ENCODE measurements around the gene LAMC3. TPM values are rescaled to one million over a fixed set of nuclear protein-coding genes. Genes with fewer than 3 reads are reported as not detected.

Gene LAMC3
- total and polyA plus RNA-seq, 2 experiments from 2014 or later = 5.4 to 14.0 TPM

GRCh38 chr9:131019388-131020239 lies 10.6 kb downstream of the LAMC3 start:
- Histone ChIP-seq H3K4me3 (no peak overlapping the region), H3K27me3 (no peaks in the 10 kb centered on the region), H3K4me1 (ENCODE audit: low read depth) (no peaks in the 10 kb centered on the region), H3K36me3 (no peaks in the 10 kb centered on the region), H3K27ac (no peak overlapping the region), H3K9me3 (ENCODE audit: low read depth) (no peaks in the 10 kb centered on the region)
- no peak for TF ChIP-seq CTCF (IDR thresholded peaks at IDR 0.05; ENCODE audit: low read depth, low read length)
- DNase-seq (ENCODE audit: low read depth in 1 of 2, low spot score in 1 of 2) = no peak

- DNase-seq (ENCODE audit: low read depth in 1 of 2, low spot score in 1 of 2) = peak in 1 of 2 donors; percentile 73
- Histone ChIP-seq H3K4me1 (ENCODE audit: low read depth) (no peaks in the 10 kb centered on the region), H3K4me3 (no peak overlapping the region), H3K36me3 (no peaks in the 10 kb centered on the region), H3K27ac (no peak overlapping the region), H3K27me3 (no peaks in the 10 kb centered on the region), H3K9me3 (ENCODE audit: low read depth) (no peaks in the 10 kb centered on the region)
- TF ChIP-seq CTCF (IDR thresholded peaks at IDR 0.05; ENCODE audit: low read depth, low read length) = no peak
These were observed 11.4 kb downstream of the LAMC3 start for GRCh38 chr9:131020388-131020787.

- peak in 1 of 2 donors; percentile 22 for DNase-seq (ENCODE audit: low read depth in 1 of 2, low spot score in 1 of 2)
- Histone ChIP-seq H3K4me3 (no peak overlapping the region), H3K27me3 (no peaks in the 10 kb centered on the region), H3K4me1 (ENCODE audit: low read depth) (no peaks in the 10 kb centered on the region), H3K36me3 (no peaks in the 10 kb centered on the region), H3K9me3 (ENCODE audit: low read depth) (no peaks in the 10 kb centered on the region), H3K27ac (no peak overlapping the region)
- TF ChIP-seq CTCF (IDR thresholded peaks at IDR 0.05; ENCODE audit: low read depth, low read length) = no peak
These were observed 11.9 kb downstream of the LAMC3 start for GRCh38 chr9:131020862-131021261.

GRCh38 chr9:131021785-131022184 lies 12.8 kb downstream of the LAMC3 start:
- no peak for DNase-seq (ENCODE audit: low read depth in 1 of 2, low spot score in 1 of 2)
- Histone ChIP-seq H3K27ac (no peak overlapping the region), H3K4me3 (no peak overlapping the region), H3K27me3 (no peaks in the 10 kb centered on the region), H3K9me3 (ENCODE audit: low read depth) (no peaks in the 10 kb centered on the region), H3K36me3 (no peaks in the 10 kb centered on the region), H3K4me1 (ENCODE audit: low read depth) (no peaks in the 10 kb centered on the region)
- TF ChIP-seq CTCF (IDR thresholded peaks at IDR 0.05; ENCODE audit: low read depth, low read length) = no peak

GRCh38 chr9:131024978-131025868 lies 16.2 kb downstream of the LAMC3 start:
- H3K36me3 ChIP-seq = no peaks in the 10 kb centered on the region
- no peak for DNase-seq (ENCODE audit: low read depth in 1 of 2, low spot score in 1 of 2)
- no peak overlapping the region for H3K27ac ChIP-seq
- TF ChIP-seq CTCF (IDR thresholded peaks at IDR 0.05; ENCODE audit: low read depth, low read length) = no peak
- H3K4me1 ChIP-seq (ENCODE audit: low read depth) = no peaks in the 10 kb centered on the region
- no peak overlapping the region for H3K4me3 ChIP-seq
- no peaks in the 10 kb centered on the region for H3K9me3 ChIP-seq (ENCODE audit: low read depth)
- H3K27me3 ChIP-seq = no peaks in the 10 kb centered on the region
